Vagina (tissue), 2 donors: Measurements from ENCODE around the gene OSM.

Source experiments
- POLR2AphosphoS5 ChIP-seq, 2 donors: sonication (generic); formaldehyde crosslinking; IDR thresholded peaks; one replicate each; pipeline ENCODE4 v1.9.0; 2017; ENCODE audit warnings: antibody characterized with exemption in 2 of 2, mild to moderate bottlenecking in 2 of 2, low read depth in 1 of 2; ENCODE audit not compliant: insufficient read depth in 1 of 2
- TF ChIP-seq, protein P1 (sequence below), 3 experiments: fragments of 450-650 bp in 2 of 3; fragments of 200-600 bp in 1 of 3; sonication (generic) in 1 of 3; IDR thresholded peaks; one replicate each; pipeline ENCODE4 v1.5.1; 2017 to 2019; ENCODE audit warnings: antibody characterized with exemption in 3 of 3, mild to moderate bottlenecking in 2 of 3, moderate library complexity in 2 of 3

GRCh38 chr22:30254314-30254713, 12.3 kb downstream of the OSM start:
- TF ChIP-seq, protein P1, sequence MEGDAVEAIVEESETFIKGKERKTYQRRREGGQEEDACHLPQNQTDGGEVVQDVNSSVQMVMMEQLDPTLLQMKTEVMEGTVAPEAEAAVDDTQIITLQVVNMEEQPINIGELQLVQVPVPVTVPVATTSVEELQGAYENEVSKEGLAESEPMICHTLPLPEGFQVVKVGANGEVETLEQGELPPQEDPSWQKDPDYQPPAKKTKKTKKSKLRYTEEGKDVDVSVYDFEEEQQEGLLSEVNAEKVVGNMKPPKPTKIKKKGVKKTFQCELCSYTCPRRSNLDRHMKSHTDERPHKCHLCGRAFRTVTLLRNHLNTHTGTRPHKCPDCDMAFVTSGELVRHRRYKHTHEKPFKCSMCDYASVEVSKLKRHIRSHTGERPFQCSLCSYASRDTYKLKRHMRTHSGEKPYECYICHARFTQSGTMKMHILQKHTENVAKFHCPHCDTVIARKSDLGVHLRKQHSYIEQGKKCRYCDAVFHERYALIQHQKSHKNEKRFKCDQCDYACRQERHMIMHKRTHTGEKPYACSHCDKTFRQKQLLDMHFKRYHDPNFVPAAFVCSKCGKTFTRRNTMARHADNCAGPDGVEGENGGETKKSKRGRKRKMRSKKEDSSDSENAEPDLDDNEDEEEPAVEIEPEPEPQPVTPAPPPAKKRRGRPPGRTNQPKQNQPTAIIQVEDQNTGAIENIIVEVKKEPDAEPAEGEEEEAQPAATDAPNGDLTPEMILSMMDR (IDR thresholded peaks at IDR 0.05), result no peak
- TF ChIP-seq POLR2AphosphoS5 (IDR thresholded peaks at IDR 0.05; ENCODE audit: insufficient read depth in 1 of 2, low read depth in 1 of 2), result no peak
